Gastroesophageal sphincter (tissue), 4 donors: Measurements from ENCODE around the gene FAM204A. TPM values are rescaled to one million over a fixed set of nuclear protein-coding genes. Genes with fewer than 3 reads are reported as not detected.

Experiments used
- ATAC-seq: fragments of 150-250 bp; one replicate; pipeline ENCODE4 v1.9.1; 2016; ENCODE audit warnings: mild to moderate bottlenecking, moderate library complexity
- H3K27ac ChIP-seq, 4 donors: fragments of 200-600 bp; sonication (generic) in 3 of 4; 1 replicate in 3 of 4; 2 replicates in 1 of 4; pipeline ENCODE4 v1.5.1; 2016 to 2019
- H3K27me3 ChIP-seq: fragments of 200-600 bp; sonication (generic); one replicate; pipeline ENCODE4 v1.5.1; 2019
- H3K36me3 ChIP-seq, 2 donors: fragments of 200-600 bp; sonication (generic); one replicate each; pipeline ENCODE4 v1.5.1; 2019; ENCODE audit warnings: control low read depth in 1 of 2
- H3K4me1 ChIP-seq, 3 donors: fragments of 200-600 bp; sonication (generic); 1 replicate in 2 of 3; 2 replicates in 1 of 3; pipeline ENCODE4 v1.5.1; 2016 to 2019; ENCODE audit warnings: control low read depth in 2 of 3
- H3K4me3 ChIP-seq, 2 donors: fragments of 200-600 bp; sonication (generic); one replicate each; pipeline ENCODE4 v1.5.1; 2019; ENCODE audit warnings: mild to moderate bottlenecking in 1 of 2, moderate library complexity in 1 of 2
- H3K9me3 ChIP-seq, 3 donors: fragments of 200-600 bp; sonication (generic); one replicate each; pipeline ENCODE4 v1.5.1; 2017 to 2019; ENCODE audit warnings: control low read depth in 2 of 3
- EP300 ChIP-seq: sonication (generic); formaldehyde crosslinking; IDR thresholded peaks from one replicate; pipeline ENCODE4 v1.6.1; 2017; ENCODE audit warnings: antibody characterized with exemption, mild to moderate bottlenecking
- POLR2A ChIP-seq, 2 donors: fragments of 450-650 bp; IDR thresholded peaks; one replicate each; pipeline ENCODE4 v1.6.1; 2017; ENCODE audit warnings: antibody characterized with exemption in 2 of 2, mild to moderate bottlenecking in 2 of 2, moderate library complexity in 1 of 2
- POLR2AphosphoS5 ChIP-seq: sonication (generic); formaldehyde crosslinking; IDR thresholded peaks from one replicate; pipeline ENCODE4 v1.6.1; 2017; ENCODE audit warnings: antibody characterized with exemption
- WGBS, 2 donors: methylation state at CpG; one replicate each; pipeline ENCODE4 v1.1.5; 2018; ENCODE audit warnings: low coverage in 1 of 2; 5-methylcytosine and 5-hydroxymethylcytosine counted together
- total RNA-seq, 4 donors: library from RNA; depleted of rRNA; stranded (reverse); fragments of >200 nt; gene quantifications; one replicate each; pipeline ENCODE4 v1.1.0, GENCODE V29; 2016
- TF ChIP-seq, protein P1 (sequence below), 4 experiments: fragments of 200-600 bp in 2 of 4; fragments of 450-650 bp in 2 of 4; sonication (generic) in 1 of 4; IDR thresholded peaks; one replicate each; pipeline ENCODE4 v1.5.1; 2017 to 2019; ENCODE audit warnings: antibody characterized with exemption in 4 of 4, mild to moderate bottlenecking in 2 of 4, moderate library complexity in 2 of 4

The FAM204A gene
- total RNA-seq, 4 donors from 2014 or later = 76.1 to 113 (median 97.9) TPM

DNA sequence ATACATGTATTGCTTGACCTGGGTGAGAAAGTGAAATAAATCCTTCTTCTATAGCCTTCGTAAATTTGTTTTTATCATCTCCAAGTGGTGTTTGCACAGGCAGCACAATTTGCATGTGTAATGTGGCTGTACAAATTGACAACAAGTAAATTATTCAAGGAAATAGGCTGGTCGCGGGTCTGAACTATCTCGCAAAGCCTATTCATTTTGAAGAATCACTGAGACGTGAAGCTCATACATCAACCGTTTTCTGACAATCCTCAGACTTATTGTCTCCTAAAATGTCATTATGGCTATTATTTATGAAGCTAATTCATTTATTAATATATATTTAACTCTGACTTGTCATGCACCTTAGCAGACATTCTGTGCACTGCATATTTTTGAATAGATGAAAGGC, 16.2 kb upstream of the FAM204A start:
- Histone ChIP-seq H3K27me3 (peaks cover 7% of the 10 kb centered on the region), H3K4me3 (no peak overlapping the region), H3K36me3 (no peaks in the 10 kb centered on the region), H3K4me1 (no peaks in the 10 kb centered on the region), H3K9me3 (no peaks in the 10 kb centered on the region), H3K27ac (no peak overlapping the region)
- WGBS, 2 donors = 75 to 79% methylated on average over 6 of the region's 6 CpGs
- no peak for TF ChIP-seq POLR2AphosphoS5
- no peak for ATAC-seq

DNA sequence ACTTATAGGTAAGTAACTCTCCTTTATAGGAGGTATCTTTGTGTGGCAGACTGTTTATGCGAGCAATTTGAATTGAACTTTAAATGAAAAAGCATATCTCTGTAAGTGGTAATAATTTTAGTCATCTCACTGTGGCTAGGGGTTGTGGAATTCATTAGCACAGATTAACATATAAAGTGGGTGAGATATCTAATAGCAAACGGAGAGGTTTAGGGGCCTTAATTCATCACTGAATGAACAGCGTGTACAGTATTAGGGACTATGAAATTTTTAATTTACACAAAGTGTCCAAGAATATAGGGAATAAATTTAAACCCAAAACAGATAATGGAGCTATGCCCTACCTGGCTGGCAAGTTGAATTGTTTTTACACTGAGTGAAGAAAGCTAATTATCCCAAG, 15.7 kb upstream of the FAM204A start:
- Histone ChIP-seq H3K27me3 (peaks cover 7% of the 10 kb centered on the region), H3K36me3 (no peaks in the 10 kb centered on the region), H3K4me3 (no peak overlapping the region), H3K4me1 (no peaks in the 10 kb centered on the region), H3K9me3 (no peaks in the 10 kb centered on the region), H3K27ac (no peak overlapping the region)
- no peak for TF ChIP-seq POLR2AphosphoS5
- TF ChIP-seq, protein P1, sequence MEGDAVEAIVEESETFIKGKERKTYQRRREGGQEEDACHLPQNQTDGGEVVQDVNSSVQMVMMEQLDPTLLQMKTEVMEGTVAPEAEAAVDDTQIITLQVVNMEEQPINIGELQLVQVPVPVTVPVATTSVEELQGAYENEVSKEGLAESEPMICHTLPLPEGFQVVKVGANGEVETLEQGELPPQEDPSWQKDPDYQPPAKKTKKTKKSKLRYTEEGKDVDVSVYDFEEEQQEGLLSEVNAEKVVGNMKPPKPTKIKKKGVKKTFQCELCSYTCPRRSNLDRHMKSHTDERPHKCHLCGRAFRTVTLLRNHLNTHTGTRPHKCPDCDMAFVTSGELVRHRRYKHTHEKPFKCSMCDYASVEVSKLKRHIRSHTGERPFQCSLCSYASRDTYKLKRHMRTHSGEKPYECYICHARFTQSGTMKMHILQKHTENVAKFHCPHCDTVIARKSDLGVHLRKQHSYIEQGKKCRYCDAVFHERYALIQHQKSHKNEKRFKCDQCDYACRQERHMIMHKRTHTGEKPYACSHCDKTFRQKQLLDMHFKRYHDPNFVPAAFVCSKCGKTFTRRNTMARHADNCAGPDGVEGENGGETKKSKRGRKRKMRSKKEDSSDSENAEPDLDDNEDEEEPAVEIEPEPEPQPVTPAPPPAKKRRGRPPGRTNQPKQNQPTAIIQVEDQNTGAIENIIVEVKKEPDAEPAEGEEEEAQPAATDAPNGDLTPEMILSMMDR (IDR thresholded peaks at IDR 0.05) = no peak
- no peak for TF ChIP-seq EP300
- TF ChIP-seq POLR2A (IDR thresholded peaks at IDR 0.05) = no peak
- no peak for ATAC-seq
- WGBS, 2 donors = 51 to 58% methylated on average over 3 of the region's 3 CpGs

DNA sequence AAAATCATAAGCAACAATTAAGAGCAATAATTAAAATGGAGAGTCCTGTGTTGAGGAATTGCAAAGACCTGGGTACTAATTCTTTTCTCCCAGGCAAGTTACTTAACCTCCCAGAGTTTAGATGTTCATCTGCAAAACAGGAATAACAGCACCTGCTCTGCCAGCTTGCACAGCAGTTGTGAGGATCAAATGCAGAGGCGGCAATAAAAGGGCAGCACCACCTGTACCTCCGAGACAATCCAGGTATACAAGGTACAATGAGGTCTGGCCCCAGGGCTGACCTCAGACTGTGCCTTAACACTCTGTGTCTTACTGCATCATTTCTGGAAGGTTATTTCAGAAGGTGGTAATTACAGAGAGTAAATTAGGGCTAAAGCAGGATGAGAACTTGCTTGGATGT, 14.5 kb upstream of the FAM204A start:
- no peaks in the 10 kb centered on the region for H3K4me1 ChIP-seq
- no peak overlapping the region for H3K27ac ChIP-seq
- H3K4me3 ChIP-seq = no peak overlapping the region
- H3K27me3 ChIP-seq = peaks cover 12% of the 10 kb centered on the region
- H3K36me3 ChIP-seq = no peaks in the 10 kb centered on the region
- H3K9me3 ChIP-seq = no peaks in the 10 kb centered on the region
- TF ChIP-seq EP300 = no peak
- TF ChIP-seq, protein P1 (IDR thresholded peaks at IDR 0.05) = no peak
- TF ChIP-seq POLR2AphosphoS5 = no peak
- TF ChIP-seq POLR2A (IDR thresholded peaks at IDR 0.05) = no peak
- no peak for ATAC-seq
- 96% methylated on average over 2 of the region's 2 CpGs; no CpG with 5 or more reads in 1 of the 2 donors for WGBS, 2 donors

DNA sequence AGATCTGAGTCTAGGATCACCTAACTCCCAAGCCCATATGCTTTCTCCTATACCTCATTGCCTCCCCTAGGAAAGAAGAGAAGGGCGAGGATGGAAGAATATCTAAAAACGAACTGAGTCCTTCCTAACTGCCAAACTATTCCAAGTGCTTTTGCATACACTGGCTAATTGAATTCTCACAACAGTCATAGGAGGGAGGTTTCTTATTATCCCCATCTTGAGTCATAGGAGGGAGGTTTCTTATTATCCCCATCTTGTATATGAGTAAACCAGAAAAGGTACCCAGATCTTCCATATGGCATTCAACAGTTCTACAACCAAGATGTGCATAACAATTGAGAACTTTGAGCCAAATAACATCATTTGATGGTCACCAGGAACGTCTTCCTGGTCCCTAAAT, 13.1 kb upstream of the FAM204A start:
- peaks cover 12% of the 10 kb centered on the region for H3K27me3 ChIP-seq

DNA sequence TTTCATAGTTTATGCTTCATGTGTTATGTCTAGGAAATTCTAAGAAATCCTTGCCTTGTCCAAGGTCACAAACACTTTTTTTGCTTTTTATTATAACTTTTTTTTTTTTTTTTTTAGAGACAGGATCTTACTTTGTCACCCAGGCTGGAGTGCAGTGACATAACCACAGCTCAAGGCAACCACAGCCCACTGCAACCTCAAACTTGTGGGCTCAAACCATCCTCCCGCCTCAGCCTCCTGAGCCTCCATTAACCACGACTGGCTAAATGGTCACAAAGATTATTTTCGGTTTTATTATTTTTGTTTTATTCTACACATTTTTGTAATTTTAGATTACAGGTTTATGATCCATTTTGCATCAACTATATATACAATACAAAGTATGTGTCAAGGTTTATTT, 7.1 kb upstream of the FAM204A start:
- WGBS, 2 donors = 80 to 87% methylated on average over 3 of the region's 3 CpGs
- no peak for ATAC-seq
- no peak overlapping the region for H3K4me3 ChIP-seq
- H3K27ac ChIP-seq = no peak overlapping the region
- H3K4me1 ChIP-seq = no peaks in the 10 kb centered on the region
- TF ChIP-seq POLR2AphosphoS5 (no peak), POLR2A (IDR thresholded peaks at IDR 0.05) (no peak), EP300 (no peak)
- TF ChIP-seq, protein P1 (IDR thresholded peaks at IDR 0.05) = no peak
- no peaks in the 10 kb centered on the region for H3K36me3 ChIP-seq
- H3K27me3 ChIP-seq = peaks cover 5% of the 10 kb centered on the region
- no peaks in the 10 kb centered on the region for H3K9me3 ChIP-seq

More for the DNA sequence above, 13.1 kb upstream of the FAM204A start:
- WGBS, 2 donors = 39 to 78% methylated on average over 3 of the region's 3 CpGs
- no peak for ATAC-seq
- Histone ChIP-seq H3K36me3 (no peaks in the 10 kb centered on the region), H3K27ac (no peak overlapping the region), H3K4me1 (no peaks in the 10 kb centered on the region), H3K9me3 (no peaks in the 10 kb centered on the region), H3K4me3 (no peak overlapping the region)
- TF ChIP-seq EP300 = no peak
- no peak for TF ChIP-seq POLR2AphosphoS5
- TF ChIP-seq, protein P1 (IDR thresholded peaks at IDR 0.05) = no peak
- no peak for TF ChIP-seq POLR2A (IDR thresholded peaks at IDR 0.05)
